AG04449 (cell line): ENCODE measurements around the gene IGSF1.

ENCODE experiments used
- CTCF ChIA-PET: fragments of 350-600 bp; formaldehyde crosslinking; extraction: SDS; loops from one replicate; lab custom pipeline; 2021; ENCODE audit warnings: antibody characterized with exemption; lab: Yijun Ruan, JAX
- POLR2A ChIA-PET: fragments of 400-600, 350-600 bp; formaldehyde crosslinking; extraction: SDS; loops from one replicate; lab custom pipeline; 2020; ENCODE audit warnings: antibody characterized with exemption, inconsistent platforms; lab: Yijun Ruan, JAX
- DNase-seq: peaks from one replicate; pipeline ENCODE4 v3.0.0-alpha.2; 2010; ENCODE audit warnings: low read depth, low spot score
- H3K4me3 ChIP-seq: 2 replicates; pipeline ENCODE4 v1.5.1; 2011; ENCODE audit warnings: low read depth, mild to moderate bottlenecking, control low read depth, low read length
- CTCF ChIP-seq: IDR thresholded peaks from one replicate; pipeline ENCODE4 v1.5.1; 2011; ENCODE audit warnings: mild to moderate bottlenecking, moderate library complexity, low read length, control low read depth, inconsistent platforms; ENCODE audit not compliant: insufficient read depth; ENCODE audit errors: missing control alignments

Gene IGSF1

DNA sequence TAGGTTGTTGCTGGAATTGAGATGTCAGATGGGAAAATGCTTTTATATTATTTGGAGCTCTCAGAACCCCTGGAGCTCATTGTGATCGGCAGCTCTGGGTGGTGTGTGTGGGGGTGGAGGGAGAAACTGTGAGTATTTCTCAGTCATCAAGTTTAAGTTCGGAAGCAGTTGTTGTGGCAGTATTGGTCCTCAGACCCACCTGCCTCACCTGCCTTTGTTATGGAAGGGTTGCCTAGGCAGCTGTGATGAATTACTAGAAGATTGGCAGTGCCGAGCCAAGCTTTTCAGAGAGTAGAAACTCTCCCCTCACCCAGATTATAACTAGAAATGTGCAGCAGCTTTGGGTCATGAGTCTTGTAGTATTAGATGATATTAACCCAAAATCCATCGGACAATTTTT is 9.5 kb downstream of the IGSF1 start:
- DNase-seq = no peak
- POLR2A ChIA-PET = no interaction called here
- no peak for TF ChIP-seq CTCF
- H3K4me3 ChIP-seq = no peak overlapping the region
- CTCF ChIA-PET = no interaction called here

- ChIA-PET POLR2A (no interaction called here), CTCF (no interaction called here)
- H3K4me3 ChIP-seq = no peak overlapping the region
- DNase-seq = no peak
- no peak for TF ChIP-seq CTCF
Observed at GRCh38 chrX:131279197-131279596, 9.9 kb downstream of the IGSF1 start.

DNA sequence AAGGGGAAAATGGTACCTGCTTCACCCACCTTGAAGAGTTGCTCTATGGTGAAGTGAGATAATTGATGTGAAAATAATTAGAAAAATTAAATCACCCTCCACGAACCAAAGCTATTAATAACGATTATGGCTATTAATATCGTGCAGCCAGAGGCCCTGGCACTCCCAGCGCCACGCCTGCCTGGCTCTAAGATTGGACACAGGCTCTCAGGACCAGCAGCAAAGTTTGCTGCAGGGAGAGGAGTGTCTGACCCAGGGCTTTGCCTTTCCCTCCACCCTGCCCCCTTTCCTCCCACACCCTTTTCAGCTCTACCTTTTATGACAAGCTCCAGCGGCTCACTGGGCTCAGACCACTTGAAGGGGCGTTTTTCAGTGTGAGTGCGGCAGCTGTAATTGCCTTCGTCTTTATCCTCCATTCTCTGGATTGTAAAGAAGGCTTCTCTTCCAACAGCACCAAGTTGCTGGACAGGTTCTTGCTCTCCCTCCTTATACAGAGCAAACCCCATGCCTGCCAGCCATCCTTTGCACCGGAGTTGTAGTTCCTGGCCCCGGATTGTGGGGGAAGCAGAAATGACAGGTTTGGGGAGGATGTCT is 11.5 kb downstream of the IGSF1 start:
- TF ChIP-seq CTCF = no peak
- H3K4me3 ChIP-seq = no peak overlapping the region
- ChIA-PET POLR2A (no interaction called here), CTCF (no interaction called here)
- DNase-seq = no peak

DNA sequence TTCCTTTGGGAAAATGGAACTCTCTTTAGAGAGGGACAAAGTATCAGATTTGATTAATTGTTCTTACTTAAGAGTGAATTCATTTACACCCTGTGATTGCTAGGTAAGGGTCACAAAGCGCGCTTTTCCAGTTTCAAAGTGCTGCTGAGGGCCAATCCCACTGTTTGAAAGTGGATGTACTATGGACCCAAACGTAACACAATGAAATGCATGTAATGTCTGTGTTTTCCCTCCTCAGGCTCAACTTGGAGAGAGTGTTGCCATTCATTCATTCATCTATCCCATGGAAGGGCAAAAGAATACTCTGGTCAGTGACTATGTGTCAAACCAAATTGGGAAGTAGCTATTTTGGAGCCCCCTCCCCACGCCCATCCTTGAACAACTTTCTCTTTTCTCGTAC is 16.1 kb downstream of the IGSF1 start:
- no peak for TF ChIP-seq CTCF
- no peak overlapping the region for H3K4me3 ChIP-seq
- CTCF ChIA-PET = no interaction called here
- POLR2A ChIA-PET = no interaction called here
- DNase-seq = no peak

DNA sequence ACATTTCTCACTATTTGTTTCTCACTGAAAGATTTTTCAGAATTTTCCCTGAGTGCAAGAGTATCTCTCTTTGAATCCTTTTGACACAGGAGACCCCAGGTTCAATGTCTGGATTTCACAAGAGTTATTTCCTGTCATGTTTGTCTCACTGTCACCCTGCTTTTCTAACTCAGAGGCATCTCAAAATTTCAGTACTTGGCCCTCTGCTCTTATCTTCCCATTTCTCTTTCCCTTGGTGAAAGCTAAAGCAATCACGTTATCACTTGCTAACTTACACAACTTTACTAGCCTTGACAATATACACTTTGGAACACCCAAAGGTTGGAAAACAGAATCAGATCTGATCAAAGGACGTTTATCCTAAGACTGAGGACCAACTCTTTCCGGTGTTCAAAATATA is 17.3 kb downstream of the IGSF1 start:
- H3K4me3 ChIP-seq = no peak overlapping the region
- POLR2A ChIA-PET = no interaction called here
- CTCF ChIA-PET = no interaction called here
- no peak for TF ChIP-seq CTCF
- DNase-seq = no peak

GRCh38 chrX:131271274-131271673 is 17.8 kb downstream of the IGSF1 start:
- TF ChIP-seq CTCF = no peak
- no peak for DNase-seq
- no peak overlapping the region for H3K4me3 ChIP-seq
- ChIA-PET CTCF (no interaction called here), POLR2A (no interaction called here)
